Endothelial cell of umbilical vein (primary cell): ENCODE results near the gene BCL7C. TPM values are rescaled to one million over a fixed set of nuclear protein-coding genes. Genes with fewer than 3 reads are reported as not detected.

Experiments used
- BruUV-seq: library from RNA; stranded (reverse); fragments of 400-500 nt; replicated peaks from 2 replicates; lab custom pipeline; 2021; lab: Mats Ljungman, UMichigan
- CTCF ChIA-PET: fragments of 300-600, 350-600 bp; sonication (Branson Sonifier 250); formaldehyde crosslinking; loops from one replicate; lab custom pipeline; 2021; ENCODE audit warnings: antibody characterized with exemption, inconsistent platforms; lab: Charles Lee
- POLR2A ChIA-PET: fragments of 300-600, 350-600 bp; sonication (Branson Sonifier 250); formaldehyde crosslinking; loops from one replicate; lab custom pipeline; 2021; ENCODE audit warnings: antibody characterized with exemption, inconsistent platforms; lab: Charles Lee
- DNase-seq: peaks from one replicate; pipeline ENCODE4 v3.0.0-alpha.2; 2011; ENCODE audit warnings: low read depth, low spot score
- FAIRE-seq: peaks from 2 replicates; lab custom pipeline; 2011; peaks lifted over from hg19 to GRCh38; lab: Jason Lieb, UNC
- H2AFZ ChIP-seq: 2 replicates; pipeline ENCODE4 v1.6.0; 2012; ENCODE audit warnings: low read depth, low read length, control low read depth, inconsistent platforms
- H3K27ac ChIP-seq: 2 replicates; pipeline ENCODE4 v1.5.1; 2011; ENCODE audit warnings: low read depth, mild to moderate bottlenecking, control low read depth, low read length, moderate library complexity; ENCODE audit not compliant: insufficient read depth
- H3K27me3 ChIP-seq, 2 experiments: 2 replicates each; pipeline versions ENCODE4 v1.6.0 to v1.6.1; 2011; ENCODE audit warnings: low read length in 2 of 2, mixed read lengths in 1 of 2; ENCODE audit not compliant: control insufficient read depth in 2 of 2, insufficient read depth in 2 of 2
- H3K36me3 ChIP-seq, 2 experiments: 2 replicates in 1 of 2; 3 replicates in 1 of 2; pipeline ENCODE4 v1.5.1; 2011; ENCODE audit warnings: low read length in 2 of 2, mild to moderate bottlenecking in 1 of 2, moderate library complexity in 1 of 2; ENCODE audit not compliant: control insufficient read depth in 2 of 2, insufficient read depth in 2 of 2; ENCODE audit errors: extremely low read depth in 1 of 2
- H3K4me1 ChIP-seq: 3 replicates; pipeline ENCODE4 v1.5.1; 2011; ENCODE audit warnings: mild to moderate bottlenecking, low read length; ENCODE audit not compliant: control insufficient read depth, insufficient read depth; ENCODE audit errors: extremely low read depth
- H3K4me2 ChIP-seq: 2 replicates; pipeline ENCODE4 v1.6.1; 2011; ENCODE audit warnings: low read length, control low read depth, mixed read lengths; ENCODE audit not compliant: insufficient read depth
- H3K4me3 ChIP-seq, 3 experiments: fragments of 200-600 bp in 1 of 3; sonication (generic), shearing (Covaris generic) in 1 of 3; replicated peaks in 1 of 3; 2 replicates each; pipeline ENCODE4 v1.5.1; 2011 to 2016; ENCODE audit warnings: control low read depth in 3 of 3, low read length in 3 of 3, mild to moderate bottlenecking in 2 of 3, inconsistent platforms in 1 of 3, low read depth in 1 of 3, moderate library complexity in 1 of 3; ENCODE audit not compliant: insufficient read depth in 1 of 3
- H3K79me2 ChIP-seq: 2 replicates; pipeline ENCODE4 v1.6.0; 2012; ENCODE audit warnings: low read length, inconsistent platforms; ENCODE audit not compliant: control insufficient read depth, insufficient read depth
- H3K9ac ChIP-seq: replicated peaks from 2 replicates; pipeline ENCODE3; 2011; ENCODE audit warnings: low read length, control low read depth; ENCODE audit not compliant: insufficient read depth; ENCODE audit errors: extremely low read depth
- H3K9me1 ChIP-seq: replicated peaks from 3 replicates; pipeline ENCODE4 v1.6.0; 2011; ENCODE audit warnings: mild to moderate bottlenecking, low read length; ENCODE audit not compliant: control insufficient read depth, insufficient read depth; ENCODE audit errors: extremely low read depth
- H3K9me3 ChIP-seq: replicated peaks from 2 replicates; pipeline ENCODE4 v1.5.1; 2012; ENCODE audit warnings: low read length, inconsistent platforms; ENCODE audit not compliant: control insufficient read depth, insufficient read depth
- H4K20me1 ChIP-seq: replicated peaks from 2 replicates; pipeline ENCODE3; 2011; ENCODE audit warnings: mild to moderate bottlenecking, low read length; ENCODE audit not compliant: control insufficient read depth, insufficient read depth; ENCODE audit errors: extremely low read depth
- EZH2 ChIP-seq: IDR thresholded peaks from 2 replicates; pipeline ENCODE4 v1.6.1; 2012; ENCODE audit warnings: borderline replicate concordance, low read depth, mild to moderate bottlenecking, moderate library complexity, low read length, inconsistent platforms; ENCODE audit not compliant: severe bottlenecking
- FOS ChIP-seq: IDR thresholded peaks from 2 replicates; pipeline ENCODE4 v1.6.1; 2011; ENCODE audit warnings: mild to moderate bottlenecking, low read length, moderate library complexity, borderline replicate concordance; ENCODE audit not compliant: insufficient read depth
- GATA2 ChIP-seq: IDR thresholded peaks from 2 replicates; pipeline ENCODE4 v1.7.0; 2011; ENCODE audit warnings: low read depth, mild to moderate bottlenecking, moderate library complexity, mixed read lengths, low read length; ENCODE audit not compliant: insufficient read length, insufficient read depth
- JUN ChIP-seq: IDR thresholded peaks from 2 replicates; pipeline ENCODE4 v1.6.1; 2011; ENCODE audit warnings: borderline replicate concordance, low read depth; ENCODE audit not compliant: insufficient read length, insufficient read depth
- POLR2AphosphoS5 ChIP-seq: IDR thresholded peaks from 2 replicates; pipeline ENCODE4 v1.6.1; 2012; ENCODE audit warnings: low read depth, mild to moderate bottlenecking, control low read depth, low read length, moderate library complexity; ENCODE audit not compliant: insufficient read depth
- dilution Hi-C: fragments of 300-500 bp; cut with MboI; formaldehyde crosslinking; loops from one replicate; pipeline ENCODE4 v1.15.0; 2019; ENCODE audit warnings: low sequenced_read_pairs; ENCODE audit not compliant: extremely low pct_ligation_motif_present
- intact Hi-C: fragments of 100-400 bp; cut with micrococcal nuclease; formaldehyde crosslinking; loops from one replicate; pipeline ENCODE4 v1.10.0; 2022
- polyA plus RNA-seq, 4 experiments: library from polyadenylated mRNA; depleted of rRNA in 3 of 4; stranded (reverse) in 3 of 4; unstranded in 1 of 4; fragments of >200 nt; gene quantifications; 2 replicates each; pipeline versions ENCODE4 v1.2.1 to v1.2.3, GENCODE V29; 2011 to 2012; ENCODE audit warnings: missing spikeins in 1 of 4
- total RNA-seq: library from RNA; stranded (reverse); gene quantifications from 2 replicates; pipeline ENCODE4 v1.2.3, GENCODE V29; 2021
- TF ChIP-seq, protein P1 (sequence below), 2 donors: IDR thresholded peaks; 1 replicate in 1 of 2; 2 replicates in 1 of 2; pipeline ENCODE4 v1.5.1; 2011; ENCODE audit warnings: low read length in 2 of 2, mild to moderate bottlenecking in 2 of 2, moderate library complexity in 2 of 2, control low read depth in 1 of 2, inconsistent platforms in 1 of 2, low read depth in 1 of 2; ENCODE audit not compliant: insufficient read depth in 1 of 2; ENCODE audit errors: extremely low read depth in 1 of 2
- TF ChIP-seq, protein P2 (sequence below): IDR thresholded peaks from 2 replicates; pipeline ENCODE4 v1.6.1; 2011; ENCODE audit not compliant: insufficient read depth, insufficient read length

Gene BCL7C
- total and polyA plus RNA-seq, 2 donors (not counting 3 experiments of a cell fraction or from before 2014, with no cell fraction given): 30.2 to 38.3 TPM

DNA sequence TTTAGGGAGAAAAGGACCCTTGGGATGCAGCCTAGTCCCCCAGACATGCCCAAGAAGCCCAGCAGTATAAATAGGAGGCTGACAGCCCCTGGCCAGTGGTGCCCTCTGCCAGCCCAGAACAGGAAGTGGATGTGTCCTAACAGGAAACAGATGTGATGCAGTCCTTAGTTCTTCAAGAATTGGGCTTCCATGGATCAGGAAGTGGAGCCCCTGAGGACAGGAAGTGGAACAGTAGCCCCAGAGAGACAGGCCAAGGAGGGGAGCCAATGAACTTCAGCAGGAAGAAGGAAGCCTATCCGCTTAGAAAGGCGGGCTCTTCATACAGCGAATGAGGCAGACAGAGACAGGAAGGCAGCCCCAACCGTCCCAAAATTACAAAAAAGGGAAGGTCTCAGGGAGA lies 9.7 kb upstream of the BCL7C start:
- Histone ChIP-seq H3K4me3 (no peak overlapping the region), H3K4me2 (no peak overlapping the region), H3K9ac (no peak overlapping the region), H3K9me1 (no peaks in the 10 kb centered on the region), H3K36me3 (no peaks in the 10 kb centered on the region), H3K9me3 (no peaks in the 10 kb centered on the region), H2AFZ (peak overlapping the region; percentile 42), H3K27me3 (no peaks in the 10 kb centered on the region), H3K4me1 (peaks cover 24% of the 10 kb centered on the region), H3K79me2 (no peaks in the 10 kb centered on the region), H4K20me1 (no peaks in the 10 kb centered on the region), H3K27ac (peak overlapping the region; percentile 83)
- dilution Hi-C loops (no loop called here), intact Hi-C loops (loop anchor here (1.0 kb wide), 2 partner anchors 19 to 28 kb away; no protein-coding TSS in a partner anchor)
- TF ChIP-seq EZH2: no peak
- TF ChIP-seq POLR2AphosphoS5: peak; percentile 48
- BruUV-seq: no TSS peak
- FAIRE-seq (peak; percentile 97), DNase-seq (peak; percentile 63)
- ChIA-PET CTCF (interaction anchor here (3.5 kb wide), 1 partner anchor 58 kb away, joined by 128 read pairs; no protein-coding TSS in a partner anchor), POLR2A (no interaction called here)

DNA sequence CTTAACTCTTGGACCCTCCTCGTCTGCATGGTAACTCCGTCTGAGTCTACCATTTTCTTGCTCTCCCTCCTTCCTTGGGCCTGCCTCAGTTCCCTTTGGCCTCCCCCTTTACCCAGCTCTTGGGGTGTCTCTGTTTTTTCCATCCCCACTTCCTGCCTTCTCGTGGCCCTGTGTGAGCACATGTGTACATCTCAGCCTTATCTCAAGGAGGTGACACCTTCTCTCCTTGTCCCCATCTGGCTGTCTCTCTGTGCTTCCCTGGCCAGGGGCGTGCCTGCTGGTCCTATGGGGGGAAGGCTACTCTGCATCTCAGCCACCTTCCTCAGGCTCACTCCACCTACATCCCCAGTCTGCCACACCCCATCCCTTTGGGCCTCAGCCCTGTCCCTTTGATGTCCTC lies 9.1 kb upstream of the BCL7C start:
- dilution Hi-C loops: no loop called here
- Histone ChIP-seq H2AFZ (no peak overlapping the region), H3K27me3 (no peaks in the 10 kb centered on the region), H3K36me3 (no peaks in the 10 kb centered on the region), H3K27ac (peak overlapping the region; percentile 83), H3K4me3 (no peak overlapping the region), H3K9me1 (no peaks in the 10 kb centered on the region), H3K4me2 (no peak overlapping the region), H3K9ac (no peak overlapping the region), H3K4me1 (peaks cover 24% of the 10 kb centered on the region), H3K79me2 (no peaks in the 10 kb centered on the region), H3K9me3 (no peaks in the 10 kb centered on the region), H4K20me1 (no peaks in the 10 kb centered on the region)
- ChIA-PET CTCF (interaction anchor here (1.4 to 3.5 kb wide), 8 partner anchors 12 to 98 kb away, joined by 4 to 128 read pairs (median 8); no protein-coding TSS in a partner anchor), POLR2A (no interaction called here)
- BruUV-seq: no TSS peak
- FAIRE-seq (no peak), DNase-seq (no peak)
- intact Hi-C loops: loop anchor here (1.0 kb wide), 2 partner anchors 19 to 28 kb away; no protein-coding TSS in a partner anchor
- TF ChIP-seq, protein P1, sequence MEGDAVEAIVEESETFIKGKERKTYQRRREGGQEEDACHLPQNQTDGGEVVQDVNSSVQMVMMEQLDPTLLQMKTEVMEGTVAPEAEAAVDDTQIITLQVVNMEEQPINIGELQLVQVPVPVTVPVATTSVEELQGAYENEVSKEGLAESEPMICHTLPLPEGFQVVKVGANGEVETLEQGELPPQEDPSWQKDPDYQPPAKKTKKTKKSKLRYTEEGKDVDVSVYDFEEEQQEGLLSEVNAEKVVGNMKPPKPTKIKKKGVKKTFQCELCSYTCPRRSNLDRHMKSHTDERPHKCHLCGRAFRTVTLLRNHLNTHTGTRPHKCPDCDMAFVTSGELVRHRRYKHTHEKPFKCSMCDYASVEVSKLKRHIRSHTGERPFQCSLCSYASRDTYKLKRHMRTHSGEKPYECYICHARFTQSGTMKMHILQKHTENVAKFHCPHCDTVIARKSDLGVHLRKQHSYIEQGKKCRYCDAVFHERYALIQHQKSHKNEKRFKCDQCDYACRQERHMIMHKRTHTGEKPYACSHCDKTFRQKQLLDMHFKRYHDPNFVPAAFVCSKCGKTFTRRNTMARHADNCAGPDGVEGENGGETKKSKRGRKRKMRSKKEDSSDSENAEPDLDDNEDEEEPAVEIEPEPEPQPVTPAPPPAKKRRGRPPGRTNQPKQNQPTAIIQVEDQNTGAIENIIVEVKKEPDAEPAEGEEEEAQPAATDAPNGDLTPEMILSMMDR (IDR thresholded peaks at IDR 0.05; ENCODE audit: extremely low read depth in 1 of 2, insufficient read depth in 1 of 2, low read depth in 1 of 2, low read length in 2 of 2): no peak
- TF ChIP-seq JUN: no peak
- no peak for TF ChIP-seq FOS
- TF ChIP-seq, protein P2, sequence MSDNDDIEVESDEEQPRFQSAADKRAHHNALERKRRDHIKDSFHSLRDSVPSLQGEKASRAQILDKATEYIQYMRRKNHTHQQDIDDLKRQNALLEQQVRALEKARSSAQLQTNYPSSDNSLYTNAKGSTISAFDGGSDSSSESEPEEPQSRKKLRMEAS: no peak
- TF ChIP-seq GATA2: no peak
- TF ChIP-seq EZH2: no peak
